Smooth muscle cell of trachea (primary cell): ENCODE measurements around the gene TC2N. TPM values are rescaled to one million over a fixed set of nuclear protein-coding genes. Genes with fewer than 3 reads are reported as not detected.

Experiments
- total RNA-seq: library from RNA; depleted of rRNA; stranded (reverse); fragments of >200 nt; gene quantifications from 2 replicates; pipeline ENCODE4 v1.2.1, GENCODE V29; 2014

TC2N gene
- 0.29 and 1.2 TPM in 2 replicates for total RNA-seq

DNA sequence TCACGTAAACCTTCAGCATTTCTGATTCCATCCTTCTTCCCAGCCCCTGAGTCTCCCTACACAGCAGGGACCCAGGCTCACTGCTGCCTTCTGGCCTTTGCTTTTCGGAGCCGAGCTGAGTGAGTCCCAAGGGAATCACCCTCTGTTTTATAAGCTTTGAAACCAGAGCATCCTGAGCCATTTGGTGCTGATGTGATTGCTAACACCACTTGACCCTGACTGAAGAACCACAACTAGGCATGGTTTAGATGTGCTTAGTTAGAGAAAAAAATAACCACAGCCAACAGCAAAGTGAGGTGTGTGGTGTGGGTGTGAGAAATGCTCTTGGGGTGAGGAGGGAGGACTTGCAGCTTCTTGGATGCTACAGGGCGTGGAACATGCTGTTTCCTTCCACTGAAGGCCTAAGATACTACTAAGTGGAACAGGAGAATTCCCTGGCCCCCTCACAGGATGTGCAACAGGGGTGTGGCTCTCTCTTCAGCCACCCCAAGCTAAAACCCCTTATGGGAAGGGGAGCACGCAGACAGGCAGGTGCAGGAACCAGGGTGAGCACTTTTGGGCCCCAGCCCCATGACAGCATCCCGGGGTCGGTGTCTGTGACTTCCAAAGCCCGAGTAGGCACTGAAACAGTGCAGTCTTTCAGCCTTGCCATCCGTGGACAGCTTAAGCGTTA is at the start of gene TC2N:
Gene TC2N, minus strand, starts transcription at position 221 of the 673 bp plus-strand sequence. CDS start 53,767 bp downstream, outside the sequence.

DNA sequence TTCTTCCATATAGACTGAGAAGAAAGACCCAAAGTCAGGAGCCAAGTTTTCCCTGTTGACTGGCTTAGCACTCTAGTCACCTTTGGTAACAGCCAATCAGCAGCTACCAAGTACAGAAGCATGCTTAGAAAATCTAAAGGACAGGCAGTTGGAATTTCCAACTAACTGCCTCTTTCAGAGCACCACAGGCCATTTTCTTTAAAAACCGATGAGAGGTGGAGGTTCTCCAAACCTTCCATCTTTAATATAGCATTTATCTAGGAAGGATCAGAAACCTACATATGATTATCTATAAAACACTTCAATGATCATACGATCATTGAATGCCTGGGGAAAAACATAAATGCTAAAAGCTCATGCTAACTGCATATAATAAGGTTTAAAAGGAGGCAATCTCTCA is 135.3 kb downstream of the TC2N start, which contains the start of gene CATSPERB:
Gene CATSPERB, minus strand, starts transcription at position 101 of the 400 bp plus-strand sequence. CDS start 2,607 bp downstream, outside the sequence.

Other genes starting within 250 kb of the TC2N start
- gene CATSPERB, start 135.4 kb downstream of the TC2N start, total RNA-seq, result not detected in 2 replicates
- 49.5 and 52.9 TPM in 2 replicates for gene FBLN5, start 80.2 kb upstream of the TC2N start, total RNA-seq
- gene TRIP11, start 172.5 kb upstream of the TC2N start, total RNA-seq, result 37.2 and 48.7 TPM in 2 replicates
- 35.6 and 68.5 TPM in 2 replicates for gene ATXN3, start 239.0 kb upstream of the TC2N start, total RNA-seq